Subcutaneous adipose tissue (tissue), 4 donors: ENCODE measurements around the gene GRAP2. TPM values are rescaled to one million over a fixed set of nuclear protein-coding genes. Genes with fewer than 3 reads are reported as not detected.

Source experiments
- total RNA-seq, 4 donors: library from RNA; depleted of rRNA; stranded (reverse); fragments of >200 nt; gene quantifications; one replicate each; pipeline ENCODE4 v1.1.0, GENCODE V29; 2016
- TF ChIP-seq, protein P1 (sequence below): fragments of 450-650 bp; IDR thresholded peaks from one replicate; pipeline ENCODE4 v1.5.1; 2016; ENCODE audit warnings: low read depth, mild to moderate bottlenecking, control low read depth, antibody characterized with exemption, moderate library complexity

Gene GRAP2
- total RNA-seq, 4 donors from 2014 or later, result 0.75 to 4.8 (median 1.4) TPM

DNA sequence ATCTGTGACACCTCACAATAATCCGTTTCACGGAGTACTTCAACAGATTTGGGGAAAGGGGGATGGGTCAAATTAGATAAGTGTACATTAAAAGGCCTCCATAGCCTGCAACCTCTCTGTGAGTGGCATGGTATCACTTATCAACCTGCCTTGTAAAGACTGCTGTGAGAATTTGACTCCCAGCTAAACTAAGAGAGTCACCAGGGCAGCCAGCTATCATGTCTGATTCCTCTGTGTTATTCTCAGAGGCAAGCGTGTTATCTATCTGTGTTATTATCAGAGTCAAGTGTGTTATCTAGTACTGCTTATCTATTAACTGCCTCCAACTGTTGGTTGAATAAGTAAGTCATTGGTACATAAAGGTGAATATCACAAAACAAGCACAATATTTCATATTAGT lies 89.8 kb downstream of the GRAP2 start:
- TF ChIP-seq, protein P1, sequence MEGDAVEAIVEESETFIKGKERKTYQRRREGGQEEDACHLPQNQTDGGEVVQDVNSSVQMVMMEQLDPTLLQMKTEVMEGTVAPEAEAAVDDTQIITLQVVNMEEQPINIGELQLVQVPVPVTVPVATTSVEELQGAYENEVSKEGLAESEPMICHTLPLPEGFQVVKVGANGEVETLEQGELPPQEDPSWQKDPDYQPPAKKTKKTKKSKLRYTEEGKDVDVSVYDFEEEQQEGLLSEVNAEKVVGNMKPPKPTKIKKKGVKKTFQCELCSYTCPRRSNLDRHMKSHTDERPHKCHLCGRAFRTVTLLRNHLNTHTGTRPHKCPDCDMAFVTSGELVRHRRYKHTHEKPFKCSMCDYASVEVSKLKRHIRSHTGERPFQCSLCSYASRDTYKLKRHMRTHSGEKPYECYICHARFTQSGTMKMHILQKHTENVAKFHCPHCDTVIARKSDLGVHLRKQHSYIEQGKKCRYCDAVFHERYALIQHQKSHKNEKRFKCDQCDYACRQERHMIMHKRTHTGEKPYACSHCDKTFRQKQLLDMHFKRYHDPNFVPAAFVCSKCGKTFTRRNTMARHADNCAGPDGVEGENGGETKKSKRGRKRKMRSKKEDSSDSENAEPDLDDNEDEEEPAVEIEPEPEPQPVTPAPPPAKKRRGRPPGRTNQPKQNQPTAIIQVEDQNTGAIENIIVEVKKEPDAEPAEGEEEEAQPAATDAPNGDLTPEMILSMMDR, result no peak

DNA sequence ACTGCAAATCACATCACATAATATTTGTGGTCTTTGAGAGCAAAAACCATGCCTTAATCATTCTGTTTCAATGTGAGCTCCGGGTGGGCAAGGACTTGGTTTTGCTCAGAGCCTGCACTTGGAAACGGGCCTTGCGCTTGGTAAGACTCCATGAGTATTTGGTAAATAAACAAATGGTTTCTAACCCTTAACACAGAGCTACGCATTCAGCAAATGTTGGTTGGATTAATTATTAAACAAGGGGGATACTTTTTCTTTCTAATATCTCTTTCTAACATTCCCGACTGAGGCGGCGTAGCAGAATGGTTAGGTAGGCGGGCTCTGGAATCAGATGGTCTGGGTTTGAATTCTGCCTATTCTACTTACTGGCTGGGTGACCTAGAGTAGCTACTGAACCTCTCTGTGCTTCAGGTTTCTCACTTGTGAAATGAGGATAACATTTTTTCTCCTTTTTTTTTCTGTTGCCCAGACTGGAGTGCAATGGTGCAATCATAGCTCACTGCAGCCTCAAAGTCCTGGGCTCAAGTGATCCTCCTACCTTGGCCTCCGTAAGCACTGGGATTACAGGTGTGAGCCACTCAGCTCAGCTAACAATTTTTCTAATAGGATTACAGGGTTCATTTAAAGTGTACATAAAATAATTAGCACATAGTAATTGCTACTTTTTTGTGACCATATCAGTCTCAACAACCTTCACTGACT lies 90.4 kb downstream of the GRAP2 start:
- TF ChIP-seq, protein P1, result no peak

DNA sequence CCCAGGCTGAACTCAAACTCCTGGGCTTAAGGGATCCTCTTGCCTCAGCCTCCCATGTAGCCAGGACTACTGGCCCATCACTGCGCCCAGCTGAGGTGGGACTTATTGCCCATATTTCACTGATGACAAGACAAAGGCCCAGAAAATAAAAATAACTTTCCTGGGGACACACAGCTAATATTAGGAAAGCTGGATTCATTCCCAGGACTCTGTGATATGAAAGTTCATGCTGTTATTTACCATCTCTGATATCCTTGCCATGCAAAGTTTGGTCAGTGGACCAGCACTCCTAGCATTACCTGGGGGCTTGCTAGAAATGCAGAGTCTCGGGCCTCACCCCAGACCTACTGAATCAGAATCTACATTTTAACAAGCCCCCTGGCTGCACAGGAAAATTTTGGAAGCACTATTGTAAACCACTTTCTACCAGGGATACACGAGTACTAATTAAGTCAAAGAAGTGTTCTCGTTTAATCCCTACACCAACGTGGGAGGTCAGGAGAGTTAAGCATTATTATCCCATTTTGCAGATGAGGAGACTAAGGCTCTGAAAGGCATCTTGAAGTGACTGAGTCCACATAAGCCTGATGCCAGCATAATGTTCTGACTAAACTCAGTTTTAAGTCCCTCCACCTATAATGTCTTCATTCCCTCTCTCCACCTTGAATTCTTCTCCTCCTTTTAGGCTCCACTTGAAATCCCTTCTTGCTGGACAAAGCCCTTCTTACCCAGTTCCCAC lies 91.4 kb downstream of the GRAP2 start:
- TF ChIP-seq, protein P1, result no peak

DNA sequence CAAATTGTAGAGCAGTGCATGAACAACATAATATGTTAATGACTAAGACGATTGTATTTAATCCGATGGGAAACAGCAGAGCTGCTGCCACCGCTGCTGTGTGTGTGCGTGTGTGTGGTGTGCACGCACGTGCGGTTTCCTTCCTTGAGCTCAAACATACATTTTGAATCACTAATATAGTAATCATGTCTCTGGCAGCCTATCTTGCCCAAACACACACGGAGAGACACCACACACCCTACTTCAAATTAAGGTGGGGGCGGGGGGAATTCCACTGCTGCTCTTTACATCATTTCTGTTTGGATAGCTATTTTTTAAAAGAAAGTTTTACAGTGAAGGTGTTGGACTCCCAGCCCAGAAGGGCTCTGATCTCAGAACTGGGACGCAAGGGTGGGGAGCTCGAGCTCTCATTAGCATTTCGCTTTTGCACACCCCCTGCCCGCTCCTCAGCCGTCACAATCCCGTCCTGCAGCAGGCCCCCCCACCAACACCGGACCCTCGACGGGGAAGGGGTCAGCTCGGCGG lies 93.2 kb downstream of the GRAP2 start:
- TF ChIP-seq, protein P1, result no peak

DNA sequence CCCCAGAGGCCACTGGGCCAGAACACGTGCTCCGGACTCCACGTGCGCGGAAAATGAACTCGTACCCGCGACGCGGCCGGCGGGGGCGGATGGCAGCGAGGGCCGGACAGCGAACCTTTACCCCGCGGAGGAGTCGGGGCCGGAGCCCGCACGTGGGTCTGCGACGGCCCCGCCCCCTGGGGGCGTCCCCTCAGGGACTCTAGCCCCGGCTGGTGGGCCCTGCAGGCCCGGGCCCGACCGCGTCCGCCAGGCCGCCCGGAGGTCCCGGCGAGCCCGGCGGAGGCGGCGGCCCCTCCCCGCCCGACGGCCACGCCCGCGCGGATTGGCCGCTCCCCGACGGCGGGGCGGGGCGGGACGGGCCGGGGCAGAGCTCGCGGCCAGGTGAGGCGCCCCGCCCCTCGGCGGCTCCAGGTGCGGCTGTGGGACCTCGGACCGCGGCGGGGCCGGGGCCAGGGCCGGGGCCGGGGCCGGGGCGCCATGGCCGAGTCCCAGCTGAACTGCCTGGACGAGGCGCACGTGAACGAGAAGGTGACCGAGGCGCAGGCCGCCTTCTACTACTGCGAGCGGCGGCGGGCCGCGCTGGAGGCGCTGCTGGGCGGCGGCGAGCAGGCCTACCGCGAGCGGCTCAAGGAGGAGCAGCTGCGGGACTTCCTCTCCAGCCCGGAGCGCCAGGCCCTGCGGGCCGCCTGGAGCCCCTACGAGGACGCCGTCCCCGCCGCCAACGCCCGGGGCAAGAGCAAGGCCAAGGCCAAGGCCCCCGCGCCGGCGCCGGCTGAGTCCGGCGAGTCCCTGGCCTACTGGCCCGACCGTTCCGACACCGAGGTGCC lies 93.9 kb downstream of the GRAP2 start, which contains the start of gene FAM83F:
FAM83F (plus strand) TSS at position 389 of the 827 bp plus-strand sequence; CDS start at position 478, 89 bp downstream.
- TF ChIP-seq, protein P1, result no peak

DNA sequence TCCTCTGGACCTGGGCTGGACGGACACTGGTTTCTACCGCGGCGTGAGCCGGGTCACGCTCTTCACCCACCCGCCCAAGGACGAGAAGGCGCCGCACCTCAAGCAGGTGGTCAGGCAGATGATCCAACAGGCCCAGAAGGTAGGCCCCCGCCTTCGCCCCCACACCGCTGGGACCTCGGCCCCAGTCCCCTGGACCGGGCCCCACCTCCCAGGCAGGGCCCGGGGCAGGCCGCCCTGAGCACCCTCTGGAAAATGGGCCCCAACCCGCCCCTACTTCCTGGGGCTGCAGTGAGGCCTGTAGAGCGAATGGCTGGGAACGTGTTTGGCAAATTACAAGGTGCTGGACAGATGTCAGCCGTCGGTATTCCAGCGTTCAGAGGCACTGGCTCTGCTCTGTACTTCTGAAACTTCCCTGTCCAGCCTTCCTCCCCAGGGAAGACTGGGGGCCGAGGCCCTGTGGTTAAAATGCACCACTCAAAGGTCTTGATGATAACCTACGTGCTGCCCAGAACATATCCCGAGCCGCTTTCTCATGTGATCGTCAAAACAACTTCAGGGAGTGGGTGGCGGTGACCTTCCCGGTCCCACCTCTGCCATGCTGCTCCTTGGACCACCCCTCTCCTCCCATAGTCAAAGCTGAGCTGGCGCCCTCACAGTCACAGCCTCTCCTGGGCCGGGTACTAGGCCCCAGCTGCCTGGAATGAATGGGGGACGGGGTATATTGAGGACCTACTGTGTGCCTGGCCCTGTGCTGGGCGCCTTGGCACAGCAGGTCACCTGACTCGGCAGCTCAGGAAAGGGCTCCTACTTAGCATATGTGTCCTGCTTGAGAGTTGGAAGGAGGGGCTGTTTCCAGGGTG lies 94.7 kb downstream of the GRAP2 start:
- TF ChIP-seq, protein P1, result no peak
